HG03196 (cell line): ENCODE measurements around the gene ACOT8.
"Not testable (repeated sequence)": the region's sequence is repeated elsewhere in the genome, so short reads cannot be mapped to it uniquely, and the experiment has no call there.

Source experiments
- ATAC-seq: cut with Tn5 transposase; IDR thresholded peaks from one replicate; pipeline ENCODE4 v1.9.1; 2021; ENCODE audit not compliant: unreplicated experiment

Gene ACOT8

DNA sequence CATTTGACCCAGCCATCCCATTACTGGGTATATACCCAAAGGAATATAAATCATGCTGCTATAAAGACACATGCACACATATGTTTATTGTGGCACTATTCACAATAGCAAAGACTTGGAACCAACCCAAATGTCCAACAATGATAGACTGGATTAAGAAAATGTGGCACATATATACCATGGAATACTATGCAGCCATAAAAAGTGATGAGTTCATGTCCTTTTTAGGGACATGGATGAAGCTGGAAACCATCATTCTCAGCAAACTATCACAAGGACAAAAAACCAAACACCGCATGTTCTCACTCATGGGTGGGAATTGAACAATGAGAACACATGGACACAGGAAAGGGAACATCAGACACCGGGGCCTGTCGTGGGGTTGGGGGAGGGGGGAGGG, 59.2 kb downstream of the ACOT8 start:
- ATAC-seq, result not testable (repeated sequence)

DNA sequence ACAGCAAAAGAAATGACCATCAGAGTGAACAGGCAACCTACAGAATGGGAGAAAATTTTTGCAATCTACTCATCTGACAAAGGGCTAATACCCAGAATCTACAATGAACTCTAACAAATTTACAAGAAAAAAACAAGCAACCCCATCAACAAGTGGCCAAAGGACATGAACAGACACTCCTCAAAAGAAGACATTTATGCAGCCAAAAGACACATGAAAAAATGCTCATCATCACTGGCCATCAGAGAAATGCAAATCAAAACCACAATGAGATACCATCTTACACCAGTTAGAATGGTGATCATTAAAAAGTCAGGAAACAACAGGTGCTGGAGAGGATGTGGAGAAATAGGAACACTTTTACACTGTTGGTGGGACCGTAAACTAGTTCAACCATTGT, 59.7 kb downstream of the ACOT8 start:
- ATAC-seq, result not testable (repeated sequence)

DNA sequence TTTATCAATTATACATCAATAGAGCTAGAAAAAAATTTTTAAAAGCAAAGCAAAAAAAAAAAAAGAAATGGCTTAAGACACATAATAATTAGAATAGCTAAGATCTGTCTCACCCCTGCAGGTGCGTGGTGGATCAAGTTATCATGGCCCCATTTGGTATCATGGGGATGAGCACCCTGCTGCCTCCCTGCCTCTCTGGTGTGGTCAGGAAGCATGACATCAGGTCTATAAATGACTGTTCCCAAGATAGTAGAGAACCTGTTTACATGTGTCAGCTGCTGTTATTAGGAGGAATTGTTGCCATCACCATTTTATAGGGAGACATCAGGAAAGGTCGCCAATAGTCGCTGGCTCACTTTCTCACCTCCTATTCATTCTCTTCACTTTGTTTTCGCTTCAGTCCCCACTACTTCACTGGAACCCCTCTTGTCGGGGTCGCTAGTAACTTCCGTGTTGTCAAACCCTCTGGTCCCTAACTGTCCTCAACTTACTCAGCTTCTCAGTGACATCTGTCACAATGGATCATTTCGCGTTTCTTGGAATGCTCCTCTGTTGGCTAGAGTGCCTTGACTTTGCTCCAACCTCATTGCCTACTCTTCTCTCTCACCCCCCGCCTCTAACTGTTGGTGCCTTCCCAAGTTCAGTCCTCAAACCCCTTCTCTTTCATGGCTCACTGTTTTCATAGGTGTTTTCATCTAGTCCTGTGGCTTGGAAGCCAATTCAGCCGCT, 60.7 kb downstream of the ACOT8 start:
- ATAC-seq, result no peak

DNA sequence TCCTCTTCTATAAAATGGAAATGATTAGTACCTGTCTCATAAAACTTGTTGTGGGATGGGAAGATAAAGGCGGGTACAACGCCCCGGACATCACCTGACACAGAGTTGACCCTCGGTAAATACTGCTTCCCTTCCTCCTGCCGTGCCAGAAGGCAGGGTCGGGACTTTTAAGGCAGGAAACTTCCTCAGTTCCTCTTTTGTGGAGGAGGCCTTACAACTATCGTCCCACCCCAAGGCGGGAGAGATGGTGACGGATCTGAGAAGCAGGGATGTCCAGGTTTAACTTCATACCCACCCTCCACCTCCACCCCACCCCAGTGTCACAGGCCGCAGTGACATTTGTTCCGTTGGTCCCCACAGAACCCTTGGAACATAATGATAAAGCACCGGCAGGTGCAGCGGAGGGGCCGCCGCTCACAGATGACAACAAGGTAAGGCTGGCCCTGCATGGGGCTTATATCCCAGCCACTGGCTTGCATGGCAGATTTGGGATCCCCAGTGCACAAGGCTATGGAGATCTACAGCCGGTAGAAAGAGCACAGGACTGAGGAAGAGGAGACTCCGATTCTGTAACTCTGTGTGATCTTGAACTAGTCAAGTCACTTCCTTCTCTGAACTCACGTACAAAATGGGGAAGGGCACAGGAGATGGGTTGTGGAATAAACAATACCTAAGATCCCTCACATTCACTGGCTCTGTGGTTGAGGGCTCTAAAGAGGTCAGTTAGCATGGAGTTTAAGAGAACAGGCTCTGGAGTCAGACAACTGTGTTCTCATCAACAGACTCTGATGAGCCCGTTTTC, 64.7 kb downstream of the ACOT8 start:
- ATAC-seq, result peak; percentile 22
